Suppressor macrophage treated with lipopolysaccharide for 4 hours (primary cell): ENCODE data around the gene CPED1.
"Not testable (repeated sequence)": the region's sequence is repeated elsewhere in the genome, so short reads cannot be mapped to it uniquely, and the experiment has no call there.

ENCODE experiments used
- DNase-seq: peaks from one replicate; pipeline ENCODE4 v3.0.0-alpha.2; 2020

CPED1 gene

GRCh38 chr7:121043314-121044234, 55.1 kb downstream of the CPED1 start:
- no peak for DNase-seq

- DNase-seq, result no peak
These were observed 56.6 kb downstream of the CPED1 start for GRCh38 chr7:121045090-121045489.

- DNase-seq, result no peak
These were observed 57.5 kb downstream of the CPED1 start for GRCh38 chr7:121046009-121046408.

- no peak for DNase-seq
These were observed 58.5 kb downstream of the CPED1 start for GRCh38 chr7:121046893-121047468.

- DNase-seq, result no peak
These were observed 59.7 kb downstream of the CPED1 start for GRCh38 chr7:121048195-121048594.

GRCh38 chr7:121049028-121049791, 60.7 kb downstream of the CPED1 start:
- DNase-seq, result peak; percentile 22

GRCh38 chr7:121049897-121050296, 61.4 kb downstream of the CPED1 start:
- DNase-seq, result peak; percentile 9

- no peak for DNase-seq
These were observed 64.7 kb downstream of the CPED1 start for GRCh38 chr7:121053219-121053618.

GRCh38 chr7:121054925-121055324, 66.4 kb downstream of the CPED1 start:
- DNase-seq, result no peak

GRCh38 chr7:121057878-121058277, 69.4 kb downstream of the CPED1 start:
- DNase-seq, result no peak

GRCh38 chr7:121058975-121059374, 70.5 kb downstream of the CPED1 start:
- DNase-seq, result no peak

GRCh38 chr7:121059979-121060509, 71.5 kb downstream of the CPED1 start:
- not testable (repeated sequence) for DNase-seq

GRCh38 chr7:121061677-121062582, 73.4 kb downstream of the CPED1 start:
- no peak for DNase-seq

- no peak for DNase-seq
These were observed 74.3 kb downstream of the CPED1 start for GRCh38 chr7:121062671-121063279.

- DNase-seq, result not testable (repeated sequence)
These were observed 79.2 kb downstream of the CPED1 start for GRCh38 chr7:121067717-121068116.

GRCh38 chr7:121069346-121070100, 81.0 kb downstream of the CPED1 start:
- no peak for DNase-seq

- DNase-seq, result no peak
These were observed 82.6 kb downstream of the CPED1 start for GRCh38 chr7:121071132-121071531.

- no peak for DNase-seq
These were observed 83.2 kb downstream of the CPED1 start for GRCh38 chr7:121071662-121072061.

GRCh38 chr7:121072826-121073225, 84.3 kb downstream of the CPED1 start:
- no peak for DNase-seq

GRCh38 chr7:121073463-121074099, 85.1 kb downstream of the CPED1 start:
- no peak for DNase-seq
